CD14-positive monocyte (primary cell): ENCODE results near the gene CPS1. TPM values are rescaled to one million over a fixed set of nuclear protein-coding genes. Genes with fewer than 3 reads are reported as not detected.

Source experiments
- DNase-seq, 3 donors: peaks; one replicate each; pipeline ENCODE4 v3.0.0-alpha.2; 2011 to 2022
- H2AFZ ChIP-seq: 2 replicates; pipeline ENCODE4 v1.6.0; 2012; ENCODE audit warnings: mild to moderate bottlenecking, low read depth, low read length, inconsistent platforms; ENCODE audit not compliant: insufficient read depth, poor library complexity, severe bottlenecking
- H3K27ac ChIP-seq, 2 donors: 1 replicate in 1 of 2; 2 replicates in 1 of 2; pipeline ENCODE4 v1.5.1; 2012 to 2013; ENCODE audit warnings: low read length in 2 of 2, control low read depth in 1 of 2, inconsistent platforms in 1 of 2, low read depth in 1 of 2, mild to moderate bottlenecking in 1 of 2
- H3K27me3 ChIP-seq, 2 donors: one replicate each; pipeline versions ENCODE4 v1.6.0 to v1.6.1; 2011 to 2013; ENCODE audit warnings: low read length in 2 of 2; ENCODE audit not compliant: control insufficient read depth in 2 of 2, insufficient read depth in 2 of 2
- H3K36me3 ChIP-seq, 2 donors: replicated peaks in 1 of 2; 1 replicate in 1 of 2; 2 replicates in 1 of 2; pipeline versions ENCODE4 v1.5.1 to v1.6.1; 2012 to 2013; ENCODE audit warnings: low read length in 2 of 2, control low read depth in 1 of 2, inconsistent platforms in 1 of 2, mild to moderate bottlenecking in 1 of 2; ENCODE audit not compliant: insufficient read depth in 2 of 2, control insufficient read depth in 1 of 2
- H3K4me1 ChIP-seq, 2 donors: 1 replicate in 1 of 2; 2 replicates in 1 of 2; pipeline versions ENCODE4 v1.5.1 to v1.6.1; 2012 to 2013; ENCODE audit warnings: low read length in 2 of 2, control low read depth in 1 of 2, inconsistent platforms in 1 of 2, mild to moderate bottlenecking in 1 of 2, moderate library complexity in 1 of 2; ENCODE audit not compliant: insufficient read depth in 2 of 2, control insufficient read depth in 1 of 2
- H3K4me2 ChIP-seq: replicated peaks from 2 replicates; pipeline ENCODE3; 2012; ENCODE audit warnings: low read length, moderate library complexity, mild to moderate bottlenecking; ENCODE audit not compliant: poor library complexity, severe bottlenecking; ENCODE audit errors: extremely low read depth
- H3K4me3 ChIP-seq, 3 experiments: fragments of 200-600 bp in 1 of 3; sonication (generic) in 1 of 3; replicated peaks in 1 of 3; 1 replicate in 2 of 3; 2 replicates in 1 of 3; pipeline ENCODE4 v1.5.1; 2011 to 2013; ENCODE audit warnings: low read length in 3 of 3, mild to moderate bottlenecking in 3 of 3, control low read depth in 2 of 3, low read depth in 2 of 3, inconsistent platforms in 1 of 3, moderate library complexity in 1 of 3
- H3K79me2 ChIP-seq: 2 replicates; pipeline ENCODE4 v1.6.0; 2012; ENCODE audit warnings: mild to moderate bottlenecking, control low read depth, inconsistent platforms, low read length, moderate library complexity; ENCODE audit not compliant: insufficient read depth
- H3K9ac ChIP-seq: 2 replicates; pipeline ENCODE4 v1.6.0; 2017; ENCODE audit warnings: low read length, mild to moderate bottlenecking; ENCODE audit not compliant: insufficient read depth, poor library complexity, severe bottlenecking
- H3K9me3 ChIP-seq, 2 donors: replicated peaks in 1 of 2; 1 replicate in 1 of 2; 2 replicates in 1 of 2; pipeline versions ENCODE4 v1.5.1 to v1.6.1; 2012 to 2013; ENCODE audit warnings: low read length in 2 of 2, control low read depth in 1 of 2; ENCODE audit not compliant: control insufficient read depth in 1 of 2, insufficient read depth in 1 of 2
- H4K20me1 ChIP-seq: 2 replicates; pipeline ENCODE4 v1.6.0; 2012; ENCODE audit warnings: mild to moderate bottlenecking, low read length, control low read depth, moderate library complexity; ENCODE audit not compliant: insufficient read depth
- H3K27ac Mint-ChIP-seq, 7 donors: one replicate each; pipeline ENCODE4 v1.8.0; 2020; ENCODE audit warnings: mild to moderate bottlenecking in 7 of 7, mixed read lengths in 7 of 7, moderate library complexity in 6 of 7, inconsistent platforms in 2 of 7
- H3K27me3 Mint-ChIP-seq, 3 donors: one replicate each; pipeline ENCODE4 v1.8.0; 2021 to 2022; ENCODE audit warnings: low read depth in 3 of 3, mild to moderate bottlenecking in 3 of 3, mixed read lengths in 3 of 3, moderate library complexity in 3 of 3, inconsistent platforms in 1 of 3
- H3K36me3 Mint-ChIP-seq, 2 donors: one replicate each; pipeline ENCODE4 v1.8.0; 2020; ENCODE audit warnings: mixed read lengths in 2 of 2, inconsistent platforms in 1 of 2, mild to moderate bottlenecking in 1 of 2
- H3K4me1 Mint-ChIP-seq: one replicate; pipeline ENCODE4 v1.8.0; 2020; ENCODE audit warnings: mild to moderate bottlenecking, mixed read lengths
- H3K4me3 Mint-ChIP-seq, 2 donors: one replicate each; pipeline ENCODE4 v1.8.0; 2020; ENCODE audit warnings: mild to moderate bottlenecking in 2 of 2, mixed read lengths in 2 of 2, moderate library complexity in 1 of 2
- H3K9me3 Mint-ChIP-seq, 7 donors: one replicate each; pipeline ENCODE4 v1.8.0; 2020 to 2022; ENCODE audit warnings: mixed read lengths in 7 of 7, mild to moderate bottlenecking in 6 of 7, moderate library complexity in 6 of 7, inconsistent platforms in 2 of 7
- CTCF ChIP-seq: fragments of 200-600 bp; IDR thresholded peaks from one replicate; pipeline ENCODE4 v1.8.0; 2022; ENCODE audit warnings: antibody characterized with exemption, mild to moderate bottlenecking
- WGBS: methylation state at CpG from one replicate; pipeline ENCODE4 v1.1.5; 2013; ENCODE audit warnings: missing lambda C conversion rate; ENCODE audit not compliant: insufficient coverage; 5-methylcytosine and 5-hydroxymethylcytosine counted together
- intact Hi-C, 2 donors: fragments of 100-400 bp; cut with micrococcal nuclease; formaldehyde crosslinking; loops; one replicate each; pipeline versions ENCODE4 v1.15.0 to v1.15.1; 2023
- polyA plus RNA-seq, 3 donors: library from polyadenylated mRNA; depleted of rRNA in 1 of 3; unstranded in 2 of 3; stranded (reverse) in 1 of 3; fragments of 300-500 nt in 2 of 3; fragments of >200 nt in 1 of 3; fragmentation: Illumina TruSeq in 2 of 3; gene quantifications; 1 replicate in 2 of 3; 2 replicates in 1 of 3; pipeline ENCODE4 v1.2.3, GENCODE V29; 2012 to 2021

Gene CPS1
- polyA plus RNA-seq, 3 donors, result not detected

- Histone ChIP-seq H3K27me3 (no peaks in the 10 kb centered on the region), H3K9me3 (no peaks in the 10 kb centered on the region), H3K4me3 (no peak overlapping the region), H3K4me1 (no peaks in the 10 kb centered on the region), H3K36me3 (no peaks in the 10 kb centered on the region), H3K27ac (no peak overlapping the region), H4K20me1 (no peaks in the 10 kb centered on the region), H3K79me2 (no peaks in the 10 kb centered on the region), H2AFZ (no peak overlapping the region), H3K4me2 (no peak overlapping the region), H3K9ac (no peak overlapping the region)
- no peak overlapping the region for H3K4me3 Mint-ChIP-seq
- no peak overlapping the region for H3K27ac Mint-ChIP-seq
- no peak for DNase-seq
- H3K9me3 Mint-ChIP-seq, result peaks cover 0 to 5% (median 0%) of the 10 kb centered on the region in 7 donors
- H3K27me3 Mint-ChIP-seq, result peaks cover 0 to 1% (median 0%) of the 10 kb centered on the region in 3 donors
- WGBS, result no CpG with 5 or more reads among the region's 3 CpGs
- H3K4me1 Mint-ChIP-seq, result no peaks in the 10 kb centered on the region
- no peaks in the 10 kb centered on the region for H3K36me3 Mint-ChIP-seq
- intact Hi-C loops, result no loop called here
- no peak for TF ChIP-seq CTCF
Measured at GRCh38 chr2:210531482-210531881, 24.9 kb upstream of the CPS1 start.

- Histone ChIP-seq H3K4me2 (no peak overlapping the region), H3K27me3 (no peaks in the 10 kb centered on the region), H3K36me3 (no peaks in the 10 kb centered on the region), H3K9ac (no peak overlapping the region), H3K4me3 (no peak overlapping the region), H4K20me1 (no peaks in the 10 kb centered on the region), H3K9me3 (no peaks in the 10 kb centered on the region), H3K79me2 (no peaks in the 10 kb centered on the region), H3K4me1 (no peaks in the 10 kb centered on the region), H2AFZ (no peak overlapping the region), H3K27ac (no peak overlapping the region)
- intact Hi-C loops, result no loop called here
- H3K4me3 Mint-ChIP-seq, result no peak overlapping the region
- TF ChIP-seq CTCF, result no peak
- no peak overlapping the region for H3K27ac Mint-ChIP-seq
- 83% methylated on average over 1 of the region's 2 CpGs for WGBS
- DNase-seq, result no peak
- no peaks in the 10 kb centered on the region for H3K36me3 Mint-ChIP-seq
- H3K27me3 Mint-ChIP-seq, result peaks cover 0 to 1% (median 0%) of the 10 kb centered on the region in 3 donors
- peaks cover 0 to 6% (median 0%) of the 10 kb centered on the region in 7 donors for H3K9me3 Mint-ChIP-seq
- H3K4me1 Mint-ChIP-seq, result no peaks in the 10 kb centered on the region
Measured at GRCh38 chr2:210533389-210533788, 23.0 kb upstream of the CPS1 start.
